GM23248 (cell line): ENCODE measurements around the gene GFOD1.

ENCODE experiments used
- EZH2 ChIP-seq: fragments of 200-600 bp; sonication (generic); IDR thresholded peaks from 2 replicates; pipeline ENCODE4 v1.6.1; 2018; ENCODE audit warnings: antibody characterized with exemption, mild to moderate bottlenecking; ENCODE audit not compliant: insufficient read depth, poor library complexity, severe bottlenecking
- EZH2phosphoT487 ChIP-seq: fragments of 200-600 bp; sonication (generic); IDR thresholded peaks from 2 replicates; pipeline ENCODE4 v1.6.1; 2018; ENCODE audit warnings: antibody characterized with exemption, moderate library complexity, mild to moderate bottlenecking, low read depth; ENCODE audit not compliant: insufficient read depth

- no peak for TF ChIP-seq EZH2
- no peak for TF ChIP-seq EZH2phosphoT487
Measured at GRCh38 chr6:13511913-13512717, 24.7 kb upstream of the GFOD1 start.
